GM12801 (cell line): ENCODE results near the gene C11orf97.

Source experiments
- TF ChIP-seq, protein P1 (sequence below): IDR thresholded peaks from one replicate; pipeline ENCODE4 v1.5.1; 2011; ENCODE audit warnings: control low read depth; ENCODE audit not compliant: insufficient read length; ENCODE audit errors: extremely low read depth

C11orf97 gene

DNA sequence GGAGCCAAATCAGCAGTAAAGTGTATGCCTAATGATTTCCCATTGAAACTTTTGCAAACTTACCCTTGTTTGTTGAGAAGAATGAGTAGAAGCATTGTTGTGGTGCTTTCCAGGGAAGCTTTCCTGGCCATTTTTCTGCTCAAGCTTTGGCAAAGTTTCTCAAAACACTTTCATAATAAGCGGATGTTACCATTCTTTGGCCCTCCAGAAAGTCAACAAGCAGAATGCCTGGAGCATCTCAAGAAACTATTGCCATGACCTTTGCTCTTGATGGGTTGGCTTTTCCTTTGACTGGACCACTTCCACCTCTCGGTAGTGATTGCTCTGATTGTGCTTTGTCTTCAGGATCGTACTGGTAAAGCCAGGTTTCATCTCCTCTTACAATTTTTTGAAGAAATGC lies 65.6 kb downstream of the C11orf97 start:
- TF ChIP-seq, protein P1, sequence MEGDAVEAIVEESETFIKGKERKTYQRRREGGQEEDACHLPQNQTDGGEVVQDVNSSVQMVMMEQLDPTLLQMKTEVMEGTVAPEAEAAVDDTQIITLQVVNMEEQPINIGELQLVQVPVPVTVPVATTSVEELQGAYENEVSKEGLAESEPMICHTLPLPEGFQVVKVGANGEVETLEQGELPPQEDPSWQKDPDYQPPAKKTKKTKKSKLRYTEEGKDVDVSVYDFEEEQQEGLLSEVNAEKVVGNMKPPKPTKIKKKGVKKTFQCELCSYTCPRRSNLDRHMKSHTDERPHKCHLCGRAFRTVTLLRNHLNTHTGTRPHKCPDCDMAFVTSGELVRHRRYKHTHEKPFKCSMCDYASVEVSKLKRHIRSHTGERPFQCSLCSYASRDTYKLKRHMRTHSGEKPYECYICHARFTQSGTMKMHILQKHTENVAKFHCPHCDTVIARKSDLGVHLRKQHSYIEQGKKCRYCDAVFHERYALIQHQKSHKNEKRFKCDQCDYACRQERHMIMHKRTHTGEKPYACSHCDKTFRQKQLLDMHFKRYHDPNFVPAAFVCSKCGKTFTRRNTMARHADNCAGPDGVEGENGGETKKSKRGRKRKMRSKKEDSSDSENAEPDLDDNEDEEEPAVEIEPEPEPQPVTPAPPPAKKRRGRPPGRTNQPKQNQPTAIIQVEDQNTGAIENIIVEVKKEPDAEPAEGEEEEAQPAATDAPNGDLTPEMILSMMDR: no peak
